HEK293 (cell line): Measurements from ENCODE around the gene CLTB.
A peak's percentile ranks its signal among the peaks of the same experiment; 100 is the strongest.

ENCODE experiments used
- CTCF ChIA-PET: fragments of 350-600 bp; formaldehyde crosslinking; extraction: SDS; loops from one replicate; lab custom pipeline; 2021; ENCODE audit warnings: antibody characterized with exemption; lab: Yijun Ruan, JAX
- POLR2A ChIA-PET: fragments of 300-600 bp; formaldehyde crosslinking; extraction: SDS; loops from one replicate; lab custom pipeline; 2020; ENCODE audit warnings: antibody characterized with exemption, inconsistent platforms; lab: Yijun Ruan, JAX
- H3K27ac ChIP-seq: fragments of 200-500 bp; sonication (Bioruptor generic); 2 replicates; pipeline ENCODE4 v1.5.1; 2014; ENCODE audit warnings: low read depth, low read length, control low read depth, inconsistent platforms; ENCODE audit errors: extremely low read depth
- H3K36me3 ChIP-seq, 2 experiments: fragments of 200-500 bp in 1 of 2; sonication (Bioruptor generic) in 1 of 2; 1 replicate in 1 of 2; 2 replicates in 1 of 2; pipeline ENCODE4 v1.5.1; 2014 to 2017; ENCODE audit warnings: inconsistent platforms in 2 of 2, low read length in 2 of 2; ENCODE audit not compliant: control insufficient read depth in 2 of 2, insufficient read depth in 1 of 2
- H3K4me1 ChIP-seq: fragments of 200-500 bp; sonication (Bioruptor generic); 2 replicates; pipeline ENCODE4 v1.5.1; 2014; ENCODE audit warnings: mild to moderate bottlenecking, low read length, inconsistent platforms; ENCODE audit not compliant: control insufficient read depth, insufficient read depth
- H3K4me3 ChIP-seq: 2 replicates; pipeline ENCODE4 v1.5.1; 2011; ENCODE audit warnings: low read depth, mild to moderate bottlenecking, control low read depth, low read length, moderate library complexity
- H3K9me3 ChIP-seq: fragments of 200-500 bp; sonication (Bioruptor generic); 2 replicates; pipeline ENCODE4 v1.5.1; 2014; ENCODE audit warnings: low read depth, low read length, inconsistent platforms; ENCODE audit not compliant: control insufficient read depth, insufficient read depth
- WT1 ChIP-seq: fragments of 450-650 bp; formaldehyde crosslinking; IDR thresholded peaks from 2 replicates; pipeline ENCODE4 v1.5.1; 2016; ENCODE audit warnings: missing biosample characterization, missing genetic modification characterization
- ZFHX2 ChIP-seq: fragments of 450-650 bp; formaldehyde crosslinking; conservative IDR thresholded peaks from 2 replicates; pipeline ENCODE4 v1.5.1; 2016; ENCODE audit warnings: missing biosample characterization, missing genetic modification characterization
- ZNF121 ChIP-seq: fragments of 450-650 bp; formaldehyde crosslinking; IDR thresholded peaks from 2 replicates; pipeline ENCODE4 v1.5.1; 2016; ENCODE audit warnings: missing biosample characterization, missing genetic modification characterization
- ZNF324 ChIP-seq: fragments of 450-650 bp; formaldehyde crosslinking; IDR thresholded peaks from 2 replicates; pipeline ENCODE4 v1.5.1; 2016; ENCODE audit warnings: missing biosample characterization, missing genetic modification characterization
- ZNF645 ChIP-seq: fragments of 450-650 bp; formaldehyde crosslinking; IDR thresholded peaks from 2 replicates; pipeline ENCODE4; 2016; ENCODE audit warnings: missing biosample characterization, missing genetic modification characterization
- ZNF664 ChIP-seq: fragments of 450-650 bp; formaldehyde crosslinking; IDR thresholded peaks from 2 replicates; pipeline ENCODE4 v1.5.1; 2016; ENCODE audit warnings: missing biosample characterization, missing genetic modification characterization
- ZNF776 ChIP-seq: fragments of 450-650 bp; formaldehyde crosslinking; IDR thresholded peaks from 2 replicates; pipeline ENCODE4 v1.5.0; 2017; ENCODE audit warnings: missing biosample characterization, missing genetic modification characterization, borderline replicate concordance
- TF ChIP-seq, protein P1 (sequence below): fragments of 450-650 bp; formaldehyde crosslinking; conservative IDR thresholded peaks from 2 replicates; pipeline ENCODE4 v1.5.1; 2016; ENCODE audit warnings: low read depth, missing biosample characterization, missing genetic modification characterization
- TF ChIP-seq, protein P2 (sequence below): fragments of 450-650 bp; formaldehyde crosslinking; IDR thresholded peaks from 2 replicates; pipeline ENCODE4 v1.5.1; 2016; ENCODE audit warnings: missing biosample characterization, missing genetic modification characterization

CLTB gene

GRCh38 chr5:176463113-176463764 is 46.9 kb upstream of the CLTB start (continued):
- no peak for TF ChIP-seq ZFHX2 (tag by site-specific recombination)
- no peak for TF ChIP-seq ZNF776 (tag by site-specific recombination)
- TF ChIP-seq, protein P1, sequence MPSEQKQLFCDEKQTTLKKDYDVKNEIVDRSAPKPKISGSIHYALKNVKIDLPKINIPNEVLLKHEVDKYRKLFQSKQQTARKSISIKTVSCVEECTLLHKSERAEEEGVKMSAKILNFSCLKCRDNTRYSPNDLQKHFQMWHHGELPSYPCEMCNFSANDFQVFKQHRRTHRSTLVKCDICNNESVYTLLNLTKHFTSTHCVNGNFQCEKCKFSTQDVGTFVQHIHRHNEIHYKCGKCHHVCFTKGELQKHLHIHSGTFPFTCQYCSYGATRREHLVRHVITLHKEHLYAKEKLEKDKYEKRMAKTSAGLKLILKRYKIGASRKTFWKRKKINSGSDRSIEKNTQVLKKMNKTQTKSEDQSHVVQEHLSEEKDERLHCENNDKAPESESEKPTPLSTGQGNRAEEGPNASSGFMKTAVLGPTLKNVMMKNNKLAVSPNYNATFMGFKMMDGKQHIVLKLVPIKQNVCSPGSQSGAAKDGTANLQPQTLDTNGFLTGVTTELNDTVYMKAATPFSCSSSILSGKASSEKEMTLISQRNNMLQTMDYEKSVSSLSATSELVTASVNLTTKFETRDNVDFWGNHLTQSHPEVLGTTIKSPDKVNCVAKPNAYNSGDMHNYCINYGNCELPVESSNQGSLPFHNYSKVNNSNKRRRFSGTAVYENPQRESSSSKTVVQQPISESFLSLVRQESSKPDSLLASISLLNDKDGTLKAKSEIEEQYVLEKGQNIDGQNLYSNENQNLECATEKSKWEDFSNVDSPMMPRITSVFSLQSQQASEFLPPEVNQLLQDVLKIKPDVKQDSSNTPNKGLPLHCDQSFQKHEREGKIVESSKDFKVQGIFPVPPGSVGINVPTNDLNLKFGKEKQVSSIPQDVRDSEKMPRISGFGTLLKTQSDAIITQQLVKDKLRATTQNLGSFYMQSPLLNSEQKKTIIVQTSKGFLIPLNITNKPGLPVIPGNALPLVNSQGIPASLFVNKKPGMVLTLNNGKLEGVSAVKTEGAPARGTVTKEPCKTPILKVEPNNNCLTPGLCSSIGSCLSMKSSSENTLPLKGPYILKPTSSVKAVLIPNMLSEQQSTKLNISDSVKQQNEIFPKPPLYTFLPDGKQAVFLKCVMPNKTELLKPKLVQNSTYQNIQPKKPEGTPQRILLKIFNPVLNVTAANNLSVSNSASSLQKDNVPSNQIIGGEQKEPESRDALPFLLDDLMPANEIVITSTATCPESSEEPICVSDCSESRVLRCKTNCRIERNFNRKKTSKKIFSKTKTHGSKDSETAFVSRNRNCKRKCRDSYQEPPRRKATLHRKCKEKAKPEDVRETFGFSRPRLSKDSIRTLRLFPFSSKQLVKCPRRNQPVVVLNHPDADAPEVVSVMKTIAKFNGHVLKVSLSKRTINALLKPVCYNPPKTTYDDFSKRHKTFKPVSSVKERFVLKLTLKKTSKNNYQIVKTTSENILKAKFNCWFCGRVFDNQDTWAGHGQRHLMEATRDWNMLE, result no peak

DNA sequence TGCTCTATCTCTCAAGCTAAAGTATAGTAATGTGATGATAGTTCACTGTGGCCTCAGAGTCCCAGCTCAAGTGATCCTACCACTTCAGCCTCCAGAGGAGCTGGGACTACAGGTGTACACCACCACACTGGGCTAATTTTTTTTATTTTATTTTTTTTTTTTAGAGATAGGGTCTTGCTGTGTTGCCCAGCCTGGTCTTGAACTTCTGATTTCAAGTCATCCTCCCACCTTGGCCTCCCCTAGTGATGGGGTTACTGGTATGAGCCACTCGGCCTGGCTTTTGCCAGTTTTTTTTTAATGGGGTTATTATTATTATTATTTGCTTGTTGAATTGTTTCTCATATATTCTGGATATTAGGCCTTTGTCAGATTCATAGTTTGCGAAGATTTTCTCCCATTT is 45.0 kb upstream of the CLTB start:
- Histone ChIP-seq H3K36me3 (peaks cover 0 to 12% of the 10 kb centered on the region in 2 experiments; a peak in 1 of 3 replicates), H3K27ac (no peak overlapping the region), H3K4me3 (no peak overlapping the region), H3K4me1 (peaks cover 9% of the 10 kb centered on the region; the same call in 1 of the 2 replicates), H3K9me3 (no peaks in the 10 kb centered on the region)
- CTCF ChIA-PET, result interaction anchor here (0.6 to 1.3 kb wide), 2 partner anchors 14 to 1722 kb away, joined by 3 to 8 read pairs; no protein-coding TSS in a partner anchor
- POLR2A ChIA-PET, result interaction anchor here (0.6 kb wide), 1 partner anchor 74 kb away, joined by 5 read pairs; no protein-coding TSS in a partner anchor
- no peak for TF ChIP-seq ZNF645 (tag by site-specific recombination)
- 0 out of 2 replicates have a peak, but pooled peaks have one; percentile 57 for TF ChIP-seq ZNF121 (tag by site-specific recombination)

DNA sequence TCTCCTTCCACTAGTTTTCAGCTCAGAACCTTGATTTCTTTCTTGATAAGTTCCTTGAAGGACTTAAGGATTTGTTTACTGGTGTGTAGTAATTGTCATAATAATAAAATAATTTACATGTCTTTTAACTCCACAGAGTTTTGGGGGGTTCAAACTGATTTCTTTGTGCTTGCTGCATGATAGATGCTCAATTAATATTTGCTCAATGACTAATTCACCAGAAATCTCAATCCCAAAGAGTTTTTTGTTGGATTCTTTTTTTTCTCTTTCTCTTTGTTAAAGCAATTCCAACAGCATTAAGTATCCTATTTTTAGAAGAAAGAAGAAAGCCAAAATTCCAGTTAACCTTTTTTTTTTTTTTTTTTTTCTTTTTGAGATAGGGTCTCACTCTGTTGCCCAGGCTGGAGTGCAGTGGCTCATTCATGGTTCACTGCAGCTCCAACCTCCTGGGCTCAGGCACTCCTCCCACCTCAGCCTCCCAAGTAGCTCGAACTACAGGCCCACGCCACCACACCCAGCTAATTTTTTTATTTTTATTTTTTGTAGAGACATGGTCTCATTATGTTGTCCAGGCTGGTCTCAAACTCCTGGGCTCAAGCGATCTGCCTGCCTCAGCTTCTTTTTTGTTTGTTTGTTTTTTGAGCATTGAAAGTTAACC is 42.7 kb upstream of the CLTB start:
- Histone ChIP-seq H3K36me3 (peaks cover 7 to 14% of the 10 kb centered on the region in 2 experiments; a peak in 2 of 3 replicates), H3K4me3 (no peak overlapping the region), H3K9me3 (no peaks in the 10 kb centered on the region), H3K27ac (no peak overlapping the region), H3K4me1 (no peaks in the 10 kb centered on the region)
- ChIA-PET CTCF (interaction anchor here (0.7 to 1.7 kb wide), 2 partner anchors 11 to 61 kb away, joined by 3 to 6 read pairs; partner anchors contain the start of gene FAF2), POLR2A (no interaction called here)
- TF ChIP-seq WT1 (tag by site-specific recombination) (no peak), ZNF664 (tag by site-specific recombination) (peak; percentile 48; the same call in 1 of the 2 replicates), ZNF324 (tag by site-specific recombination) (no peak)
- TF ChIP-seq, protein P2, sequence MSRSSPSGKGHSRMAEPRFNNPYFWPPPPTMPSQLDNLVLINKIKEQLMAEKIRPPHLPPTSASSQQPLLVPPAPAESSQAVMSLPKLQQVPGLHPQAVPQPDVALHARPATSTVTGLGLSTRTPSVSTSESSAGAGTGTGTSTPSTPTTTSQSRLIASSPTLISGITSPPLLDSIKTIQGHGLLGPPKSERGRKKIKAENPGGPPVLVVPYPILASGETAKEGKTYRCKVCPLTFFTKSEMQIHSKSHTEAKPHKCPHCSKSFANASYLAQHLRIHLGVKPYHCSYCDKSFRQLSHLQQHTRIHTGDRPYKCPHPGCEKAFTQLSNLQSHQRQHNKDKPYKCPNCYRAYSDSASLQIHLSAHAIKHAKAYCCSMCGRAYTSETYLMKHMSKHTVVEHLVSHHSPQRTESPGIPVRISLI (tag by site-specific recombination), result peak; percentile 80
